Vagina (tissue), 2 donors: Measurements from ENCODE around the gene PTPRN2. TPM values are rescaled to one million over a fixed set of nuclear protein-coding genes. Genes with fewer than 3 reads are reported as not detected.

ENCODE experiments used
- DNase-seq, 2 donors: peaks; one replicate each; pipeline ENCODE4 v3.0.0-alpha.2; 2017; ENCODE audit errors: extremely low spot score in 2 of 2
- H3K27ac ChIP-seq: fragments of 200-600 bp; sonication (generic); one replicate; pipeline ENCODE4 v1.5.1; 2019
- H3K27me3 ChIP-seq: fragments of 200-600 bp; sonication (generic); one replicate; pipeline ENCODE4 v1.5.1; 2019
- H3K36me3 ChIP-seq, 2 donors: fragments of 200-600 bp; sonication (generic); one replicate each; pipeline ENCODE4 v1.5.1; 2017 to 2019
- H3K4me1 ChIP-seq: fragments of 200-600 bp; sonication (generic); one replicate; pipeline ENCODE4 v1.5.1; 2019
- H3K4me3 ChIP-seq, 2 donors: fragments of 200-600 bp; sonication (generic); 1 replicate in 1 of 2; 2 replicates in 1 of 2; pipeline ENCODE4 v1.5.1; 2016 to 2019
- H3K9me3 ChIP-seq: fragments of 200-600 bp; sonication (generic); one replicate; pipeline ENCODE4 v1.5.1; 2019
- POLR2A ChIP-seq, 2 donors: fragments of 450-650 bp; IDR thresholded peaks; one replicate each; pipeline ENCODE4 v1.6.1; 2017; ENCODE audit warnings: antibody characterized with exemption in 2 of 2, mild to moderate bottlenecking in 2 of 2, moderate library complexity in 2 of 2
- POLR2AphosphoS5 ChIP-seq, 2 donors: sonication (generic); formaldehyde crosslinking; IDR thresholded peaks; one replicate each; pipeline ENCODE4 v1.9.0; 2017; ENCODE audit warnings: antibody characterized with exemption in 2 of 2, mild to moderate bottlenecking in 2 of 2, low read depth in 1 of 2; ENCODE audit not compliant: insufficient read depth in 1 of 2
- intact Hi-C: fragments of 100-400 bp; cut with DNase I; formaldehyde crosslinking; loops from one replicate; pipeline ENCODE4 v1.15.1; 2023
- total RNA-seq: library from RNA; depleted of rRNA; stranded (reverse); fragments of >200 nt; gene quantifications from one replicate; pipeline ENCODE4 v1.2.3, GENCODE V29; 2016
- TF ChIP-seq, protein P1 (sequence below), 3 experiments: fragments of 450-650 bp in 2 of 3; fragments of 200-600 bp in 1 of 3; sonication (generic) in 1 of 3; IDR thresholded peaks; one replicate each; pipeline ENCODE4 v1.5.1; 2017 to 2019; ENCODE audit warnings: antibody characterized with exemption in 3 of 3, mild to moderate bottlenecking in 2 of 3, moderate library complexity in 2 of 3

Gene PTPRN2
- total RNA-seq, 1 donor from 2014 or later: 7.4 TPM

- peak; percentile 8 to 70 for DNase-seq
- Histone ChIP-seq H3K36me3 (no peaks in the 10 kb centered on the region), H3K27ac (no peak overlapping the region), H3K9me3 (no peaks in the 10 kb centered on the region), H3K27me3 (no peaks in the 10 kb centered on the region), H3K4me3 (no peak overlapping the region), H3K4me1 (no peaks in the 10 kb centered on the region)
- intact Hi-C loops: no loop called here
- TF ChIP-seq POLR2A (IDR thresholded peaks at IDR 0.05) (no peak), POLR2AphosphoS5 (IDR thresholded peaks at IDR 0.05; ENCODE audit: insufficient read depth in 1 of 2, low read depth in 1 of 2) (no peak)
- TF ChIP-seq, protein P1, sequence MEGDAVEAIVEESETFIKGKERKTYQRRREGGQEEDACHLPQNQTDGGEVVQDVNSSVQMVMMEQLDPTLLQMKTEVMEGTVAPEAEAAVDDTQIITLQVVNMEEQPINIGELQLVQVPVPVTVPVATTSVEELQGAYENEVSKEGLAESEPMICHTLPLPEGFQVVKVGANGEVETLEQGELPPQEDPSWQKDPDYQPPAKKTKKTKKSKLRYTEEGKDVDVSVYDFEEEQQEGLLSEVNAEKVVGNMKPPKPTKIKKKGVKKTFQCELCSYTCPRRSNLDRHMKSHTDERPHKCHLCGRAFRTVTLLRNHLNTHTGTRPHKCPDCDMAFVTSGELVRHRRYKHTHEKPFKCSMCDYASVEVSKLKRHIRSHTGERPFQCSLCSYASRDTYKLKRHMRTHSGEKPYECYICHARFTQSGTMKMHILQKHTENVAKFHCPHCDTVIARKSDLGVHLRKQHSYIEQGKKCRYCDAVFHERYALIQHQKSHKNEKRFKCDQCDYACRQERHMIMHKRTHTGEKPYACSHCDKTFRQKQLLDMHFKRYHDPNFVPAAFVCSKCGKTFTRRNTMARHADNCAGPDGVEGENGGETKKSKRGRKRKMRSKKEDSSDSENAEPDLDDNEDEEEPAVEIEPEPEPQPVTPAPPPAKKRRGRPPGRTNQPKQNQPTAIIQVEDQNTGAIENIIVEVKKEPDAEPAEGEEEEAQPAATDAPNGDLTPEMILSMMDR (IDR thresholded peaks at IDR 0.05): no peak
Observed at GRCh38 chr7:157513682-157514081, 1073.9 kb downstream of the PTPRN2 start.

- DNase-seq: peak; percentile 62 to 87
- Histone ChIP-seq H3K4me3 (no peak overlapping the region), H3K27me3 (no peaks in the 10 kb centered on the region), H3K4me1 (no peaks in the 10 kb centered on the region), H3K36me3 (no peaks in the 10 kb centered on the region), H3K9me3 (no peaks in the 10 kb centered on the region), H3K27ac (no peak overlapping the region)
- intact Hi-C loops: no loop called here
- TF ChIP-seq, protein P1 (IDR thresholded peaks at IDR 0.05): no peak
Observed at GRCh38 chr7:157513162-157513621, 1074.4 kb downstream of the PTPRN2 start.

DNA sequence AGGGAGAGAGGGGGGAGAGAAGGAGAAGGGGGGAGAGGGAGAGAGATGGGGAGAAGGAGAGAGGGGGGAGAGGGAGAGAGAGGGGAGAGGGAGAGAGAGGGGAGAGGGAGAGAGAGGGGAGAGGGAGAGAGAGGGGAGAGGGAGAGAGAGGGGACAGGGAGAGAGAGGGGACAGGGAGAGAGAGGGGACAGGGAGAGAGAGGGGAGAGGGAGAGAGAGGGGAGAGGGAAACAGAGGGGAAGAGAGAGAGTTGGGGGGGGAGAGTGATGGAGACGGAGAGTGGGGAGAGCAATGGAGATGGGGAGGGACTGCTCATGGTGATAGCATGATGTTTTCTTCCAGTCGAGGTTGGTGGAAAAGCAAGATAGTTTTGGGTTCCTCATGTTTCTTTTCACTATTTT lies 1078.4 kb downstream of the PTPRN2 start:
- intact Hi-C loops: no loop called here
- H3K27me3 ChIP-seq: no peaks in the 10 kb centered on the region
- no peaks in the 10 kb centered on the region for H3K36me3 ChIP-seq
- no peak overlapping the region for H3K4me3 ChIP-seq
- no peak for DNase-seq
- no peaks in the 10 kb centered on the region for H3K9me3 ChIP-seq
- H3K27ac ChIP-seq: no peak overlapping the region
- TF ChIP-seq POLR2AphosphoS5 (IDR thresholded peaks at IDR 0.05; ENCODE audit: insufficient read depth in 1 of 2, low read depth in 1 of 2) (no peak), POLR2A (IDR thresholded peaks at IDR 0.05) (no peak)
- TF ChIP-seq, protein P1 (IDR thresholded peaks at IDR 0.05): no peak
- H3K4me1 ChIP-seq: no peaks in the 10 kb centered on the region

DNA sequence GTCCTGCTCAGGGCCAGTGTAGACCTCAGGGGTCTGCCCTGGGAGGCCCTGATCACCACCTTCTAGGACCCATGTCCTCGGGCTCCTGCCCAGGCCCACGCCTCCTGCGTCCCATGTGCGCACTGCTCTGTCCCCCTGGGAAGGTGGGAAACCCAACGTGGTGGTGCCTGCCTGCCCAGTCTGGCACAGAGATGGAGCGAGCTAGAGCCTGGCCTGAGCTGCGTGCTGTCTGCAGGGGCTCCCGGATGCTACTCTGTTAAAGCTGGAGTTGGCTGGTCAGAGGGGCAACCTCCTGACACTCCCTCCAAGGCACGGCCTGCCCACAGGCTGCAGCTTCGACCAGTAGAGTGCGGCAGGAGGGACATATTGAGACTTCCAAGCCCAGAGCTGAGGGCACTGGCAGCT lies 1079.1 kb downstream of the PTPRN2 start:
- Histone ChIP-seq H3K9me3 (no peaks in the 10 kb centered on the region), H3K27ac (no peak overlapping the region), H3K36me3 (no peaks in the 10 kb centered on the region), H3K4me1 (no peaks in the 10 kb centered on the region), H3K4me3 (no peak overlapping the region), H3K27me3 (no peaks in the 10 kb centered on the region)
- no peak for DNase-seq
- no peak for TF ChIP-seq POLR2A (IDR thresholded peaks at IDR 0.05)
- TF ChIP-seq POLR2AphosphoS5 (IDR thresholded peaks at IDR 0.05; ENCODE audit: insufficient read depth in 1 of 2, low read depth in 1 of 2): no peak
- TF ChIP-seq, protein P1 (IDR thresholded peaks at IDR 0.05): no peak
- intact Hi-C loops: no loop called here

- TF ChIP-seq, protein P1 (IDR thresholded peaks at IDR 0.05): no peak
- no peak for TF ChIP-seq POLR2A (IDR thresholded peaks at IDR 0.05)
- TF ChIP-seq POLR2AphosphoS5 (IDR thresholded peaks at IDR 0.05; ENCODE audit: insufficient read depth in 1 of 2, low read depth in 1 of 2): no peak
- no peaks in the 10 kb centered on the region for H3K27me3 ChIP-seq
- DNase-seq: no peak
- no peak overlapping the region for H3K4me3 ChIP-seq
- no peaks in the 10 kb centered on the region for H3K4me1 ChIP-seq
- intact Hi-C loops: no loop called here
- H3K9me3 ChIP-seq: no peaks in the 10 kb centered on the region
- no peak overlapping the region for H3K27ac ChIP-seq
- no peaks in the 10 kb centered on the region for H3K36me3 ChIP-seq
Observed at GRCh38 chr7:157507987-157508386, 1079.6 kb downstream of the PTPRN2 start.
